ENCODE measurements around the gene RYR2. TPM values are rescaled to one million over a fixed set of nuclear protein-coding genes. Genes with fewer than 3 reads are reported as not detected.

RYR2 gene
- total and polyA plus RNA-seq, 7 donors: under 0.01 to 22.4 (median 6.1) TPM

DNA sequence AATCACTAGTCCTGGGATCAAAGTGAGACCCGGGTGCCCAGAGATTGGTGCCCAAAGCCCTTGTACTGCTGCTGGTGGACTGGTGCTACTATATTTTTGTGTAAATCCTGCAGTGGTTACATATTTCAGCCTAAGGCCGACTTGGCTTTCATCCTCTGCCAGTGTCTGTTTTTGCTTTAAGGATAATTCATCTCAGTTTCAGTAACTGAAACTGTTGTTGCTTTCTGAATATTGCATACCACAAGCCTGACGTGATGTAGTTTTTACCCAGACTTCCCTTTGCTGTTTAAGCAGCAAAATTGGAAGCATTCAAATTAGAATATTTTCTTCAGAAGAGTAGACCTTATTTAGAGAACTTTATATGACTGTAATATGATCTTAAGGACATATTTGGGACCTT, 341.8 kb downstream of the RYR2 start:
- peak overlapping the region in 1 of 4 donors; percentile 38 for H3K27ac ChIP-seq
- 49 to 62% methylated on average over 3 of the region's 3 CpGs for WGBS, 2 donors
- H3K4me3 ChIP-seq: no peak overlapping the region
- DNase-seq: no peak
- H3K4me1 ChIP-seq: peaks cover 0 to 10% (median 4%) of the 10 kb centered on the region in 4 donors
- H3K27me3 ChIP-seq: no peaks in the 10 kb centered on the region
- H3K9me3 ChIP-seq: no peaks in the 10 kb centered on the region
- H3K36me3 ChIP-seq: no peaks in the 10 kb centered on the region
- TF ChIP-seq EP300 (IDR thresholded peaks at IDR 0.05) (no peak), POLR2A (IDR thresholded peaks at IDR 0.05) (no peak)
- intact Hi-C loops (cut with DNase I): loop anchor here (10.0 kb wide), 2 partner anchors 339 to 629 kb away; partner anchors contain the start of gene RYR2

DNA sequence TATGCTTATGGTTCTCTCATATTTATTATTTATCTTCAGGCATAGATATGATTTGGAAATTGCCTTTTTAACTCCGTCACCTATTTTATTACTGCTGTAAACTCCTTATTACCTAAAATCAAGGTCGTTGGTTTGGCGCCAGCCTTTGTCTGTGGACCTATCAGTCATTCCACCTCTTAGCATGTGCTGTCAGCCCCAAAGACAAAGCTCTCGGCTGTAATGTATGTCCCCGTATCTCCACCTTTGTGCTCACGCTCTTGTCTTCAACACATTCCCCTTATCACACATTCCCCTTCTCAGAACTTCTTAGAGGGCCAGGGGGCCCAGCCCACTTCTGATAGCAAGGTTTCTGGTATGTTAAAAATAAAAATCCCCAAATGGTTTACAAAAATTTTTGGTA, 342.2 kb downstream of the RYR2 start:
- 24 to 65% methylated on average over 6 of the region's 6 CpGs for WGBS, 2 donors
- TF ChIP-seq EP300 (IDR thresholded peaks at IDR 0.05): no peak
- TF ChIP-seq, protein P1, sequence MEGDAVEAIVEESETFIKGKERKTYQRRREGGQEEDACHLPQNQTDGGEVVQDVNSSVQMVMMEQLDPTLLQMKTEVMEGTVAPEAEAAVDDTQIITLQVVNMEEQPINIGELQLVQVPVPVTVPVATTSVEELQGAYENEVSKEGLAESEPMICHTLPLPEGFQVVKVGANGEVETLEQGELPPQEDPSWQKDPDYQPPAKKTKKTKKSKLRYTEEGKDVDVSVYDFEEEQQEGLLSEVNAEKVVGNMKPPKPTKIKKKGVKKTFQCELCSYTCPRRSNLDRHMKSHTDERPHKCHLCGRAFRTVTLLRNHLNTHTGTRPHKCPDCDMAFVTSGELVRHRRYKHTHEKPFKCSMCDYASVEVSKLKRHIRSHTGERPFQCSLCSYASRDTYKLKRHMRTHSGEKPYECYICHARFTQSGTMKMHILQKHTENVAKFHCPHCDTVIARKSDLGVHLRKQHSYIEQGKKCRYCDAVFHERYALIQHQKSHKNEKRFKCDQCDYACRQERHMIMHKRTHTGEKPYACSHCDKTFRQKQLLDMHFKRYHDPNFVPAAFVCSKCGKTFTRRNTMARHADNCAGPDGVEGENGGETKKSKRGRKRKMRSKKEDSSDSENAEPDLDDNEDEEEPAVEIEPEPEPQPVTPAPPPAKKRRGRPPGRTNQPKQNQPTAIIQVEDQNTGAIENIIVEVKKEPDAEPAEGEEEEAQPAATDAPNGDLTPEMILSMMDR (IDR thresholded peaks at IDR 0.05): no peak
- no peak for TF ChIP-seq POLR2A (IDR thresholded peaks at IDR 0.05)
- TF ChIP-seq POLR2AphosphoS5 (IDR thresholded peaks at IDR 0.05): no peak
- Histone ChIP-seq H3K36me3 (no peaks in the 10 kb centered on the region), H3K4me3 (no peak overlapping the region), H3K4me1 (peaks cover 0 to 10% (median 4%) of the 10 kb centered on the region in 4 donors), H3K27ac (no peak overlapping the region), H3K27me3 (no peaks in the 10 kb centered on the region), H3K9me3 (no peaks in the 10 kb centered on the region)
- no peak for DNase-seq
- intact Hi-C loops (cut with DNase I): loop anchor here (10.0 kb wide), 2 partner anchors 339 to 629 kb away; partner anchors contain the start of gene RYR2

DNA sequence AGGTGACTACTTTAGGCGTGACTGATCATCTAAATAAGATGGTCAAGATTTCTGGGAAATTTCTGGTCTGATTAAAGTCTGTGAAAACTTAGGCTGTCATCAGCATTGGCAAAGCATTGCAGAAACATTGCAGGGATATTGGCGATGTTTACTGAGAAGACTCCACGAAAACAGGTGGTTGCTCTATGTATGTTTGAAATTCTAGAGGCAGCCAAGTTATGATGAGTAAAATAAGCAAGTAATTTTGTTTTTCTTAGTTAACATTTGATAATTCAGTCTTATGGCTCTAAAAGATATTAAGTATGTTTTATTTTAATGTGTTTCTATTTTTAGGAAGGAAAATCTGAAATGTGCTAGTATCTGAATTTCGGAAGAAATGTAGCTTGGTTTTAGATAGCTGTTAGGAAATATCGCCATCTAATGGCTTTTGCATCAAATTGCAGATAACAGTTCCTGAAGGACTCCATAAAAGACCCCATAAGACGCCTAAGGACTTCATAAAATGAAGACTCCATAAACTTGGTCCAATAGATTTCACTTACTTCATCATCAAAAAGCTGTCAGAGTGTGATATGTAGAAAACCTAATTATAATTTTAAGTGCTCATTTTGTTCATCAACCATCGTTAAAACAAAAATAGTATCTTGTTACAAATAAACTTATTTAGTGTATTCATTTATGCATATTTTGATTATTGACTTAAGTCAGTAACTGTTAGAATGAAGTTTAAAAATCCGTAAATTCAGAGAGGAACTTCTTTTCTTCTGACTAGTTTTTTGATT, 344.6 kb downstream of the RYR2 start:
- Histone ChIP-seq H3K4me3 (no peak overlapping the region), H3K27ac (no peak overlapping the region), H3K36me3 (no peaks in the 10 kb centered on the region), H3K4me1 (peaks cover 0 to 10% (median 4%) of the 10 kb centered on the region in 4 donors), H3K9me3 (no peaks in the 10 kb centered on the region), H3K27me3 (no peaks in the 10 kb centered on the region)
- DNase-seq: no peak
- 45 to 56% methylated on average over 8 of the region's 8 CpGs for WGBS, 2 donors
- TF ChIP-seq, protein P1 (IDR thresholded peaks at IDR 0.05): peak; percentile 16 to 74 (median 58)
- TF ChIP-seq POLR2A (IDR thresholded peaks at IDR 0.05): no peak
- no peak for TF ChIP-seq POLR2AphosphoS5 (IDR thresholded peaks at IDR 0.05)
- intact Hi-C loops (cut with DNase I): loop anchor here (5.0 to 10.0 kb wide), 3 partner anchors 342 to 779 kb away; partner anchors contain the start of gene RYR2

DNA sequence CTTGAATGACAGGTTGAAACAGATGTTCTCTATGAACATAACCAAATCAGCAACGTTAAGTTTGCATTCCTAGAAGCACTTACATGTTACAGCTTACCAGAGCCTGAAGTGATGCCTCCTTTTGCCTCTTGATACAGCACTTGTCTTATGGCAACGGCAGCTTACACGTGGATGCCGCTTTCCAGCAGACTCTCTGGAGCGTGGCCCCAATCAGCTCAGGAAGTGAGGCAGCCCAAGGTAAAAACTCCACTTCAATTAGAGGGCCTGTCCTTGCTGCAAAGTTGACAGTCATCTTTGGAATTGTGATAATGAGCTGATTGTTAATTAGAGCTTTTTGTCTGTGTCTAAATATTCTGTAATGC, 345.1 kb downstream of the RYR2 start:
- TF ChIP-seq, protein P1 (IDR thresholded peaks at IDR 0.05): no peak
- TF ChIP-seq POLR2A (IDR thresholded peaks at IDR 0.05) (no peak), EP300 (IDR thresholded peaks at IDR 0.05) (no peak), POLR2AphosphoS5 (IDR thresholded peaks at IDR 0.05) (no peak)
- H3K9me3 ChIP-seq: no peaks in the 10 kb centered on the region
- peaks cover 0 to 10% (median 4%) of the 10 kb centered on the region in 4 donors for H3K4me1 ChIP-seq
- WGBS, 2 donors: 82 to 84% methylated on average over 5 of the region's 5 CpGs
- intact Hi-C loops (cut with DNase I): loop anchor here (5.0 to 10.0 kb wide), 3 partner anchors 342 to 780 kb away; partner anchors contain the start of gene RYR2
- H3K27ac ChIP-seq: no peak overlapping the region
- no peaks in the 10 kb centered on the region for H3K36me3 ChIP-seq
- H3K27me3 ChIP-seq: no peaks in the 10 kb centered on the region
- DNase-seq: no peak
- H3K4me3 ChIP-seq: no peak overlapping the region

DNA sequence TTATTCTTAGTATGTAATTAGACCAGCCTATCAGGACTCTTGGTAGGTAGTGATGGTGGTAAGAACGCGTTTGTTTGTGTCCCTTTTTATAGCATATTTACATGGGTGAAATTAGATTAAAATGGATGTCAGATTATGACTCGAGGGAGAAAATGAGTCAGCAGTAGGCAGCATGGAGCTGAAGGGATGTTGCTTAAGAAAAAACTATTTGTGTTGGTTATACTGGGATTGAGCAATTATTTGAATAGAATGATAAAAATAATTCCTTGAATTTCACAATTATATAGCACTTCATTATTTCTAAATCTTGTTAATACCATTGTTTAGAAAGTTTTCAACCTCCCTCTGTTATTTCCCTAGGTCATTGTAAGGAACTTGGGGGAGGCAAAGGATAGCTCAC, 348.8 kb downstream of the RYR2 start:
- no peak overlapping the region for H3K27ac ChIP-seq
- H3K4me1 ChIP-seq: no peaks in the 10 kb centered on the region
- TF ChIP-seq POLR2AphosphoS5 (IDR thresholded peaks at IDR 0.05): no peak
- TF ChIP-seq POLR2A (IDR thresholded peaks at IDR 0.05): no peak
- TF ChIP-seq, protein P1 (IDR thresholded peaks at IDR 0.05): no peak
- TF ChIP-seq EP300 (IDR thresholded peaks at IDR 0.05): no peak
- no peaks in the 10 kb centered on the region for H3K9me3 ChIP-seq
- H3K27me3 ChIP-seq: no peaks in the 10 kb centered on the region
- no peak overlapping the region for H3K4me3 ChIP-seq
- H3K36me3 ChIP-seq: no peaks in the 10 kb centered on the region
- no peak for DNase-seq
- intact Hi-C loops (cut with DNase I): no loop called here
- 6 to 48% methylated on average over 3 of the region's 3 CpGs for WGBS, 2 donors
